ENCODE measurements around the gene NPIPB12.
"Not testable (repeated sequence)": the region's sequence is repeated elsewhere in the genome, so short reads cannot be mapped to it uniquely, and the experiment has no call there.

Gene NPIPB12

DNA sequence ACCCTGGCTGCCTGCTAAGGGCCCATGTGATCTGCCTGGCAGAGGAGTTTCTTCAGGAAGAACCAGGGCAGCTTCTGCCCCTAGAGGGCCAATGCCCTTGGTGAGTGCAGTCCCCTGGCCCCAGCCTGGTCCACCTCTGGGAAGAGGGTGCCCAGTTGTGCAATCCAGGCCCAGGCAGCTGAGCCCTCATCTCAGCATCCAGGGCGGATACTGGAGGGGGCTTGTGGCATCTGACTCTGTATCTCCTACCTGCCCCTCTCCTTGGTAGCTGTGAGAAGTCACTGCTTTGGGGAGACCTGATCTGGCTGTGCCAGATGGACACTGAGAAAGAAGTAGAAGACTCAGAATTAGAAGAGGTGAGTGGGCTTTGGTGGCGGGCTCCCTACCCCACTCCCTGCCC is 48.5 kb downstream of the NPIPB12 start:
- not testable (repeated sequence) for H3K9ac ChIP-seq (ENCODE audit: low read depth in 1 of 2, low read length in 2 of 2); H3K4me1 ChIP-seq (ENCODE audit: control insufficient read depth in 2 of 2, insufficient read depth in 2 of 2, low read length in 2 of 2); H3K27me3 ChIP-seq (ENCODE audit: control insufficient read depth in 2 of 2, insufficient read depth in 2 of 2, low read length in 2 of 2); H3K27ac ChIP-seq (ENCODE audit: low read depth in 2 of 2, low read length in 2 of 2); H3K4me3 ChIP-seq (ENCODE audit: low read length in 2 of 2); H3K36me3 ChIP-seq (ENCODE audit: control insufficient read depth in 2 of 2, insufficient read depth in 2 of 2, low read length in 2 of 2); H3K9me3 ChIP-seq (ENCODE audit: control insufficient read depth in 2 of 2, low read length in 2 of 2)

DNA sequence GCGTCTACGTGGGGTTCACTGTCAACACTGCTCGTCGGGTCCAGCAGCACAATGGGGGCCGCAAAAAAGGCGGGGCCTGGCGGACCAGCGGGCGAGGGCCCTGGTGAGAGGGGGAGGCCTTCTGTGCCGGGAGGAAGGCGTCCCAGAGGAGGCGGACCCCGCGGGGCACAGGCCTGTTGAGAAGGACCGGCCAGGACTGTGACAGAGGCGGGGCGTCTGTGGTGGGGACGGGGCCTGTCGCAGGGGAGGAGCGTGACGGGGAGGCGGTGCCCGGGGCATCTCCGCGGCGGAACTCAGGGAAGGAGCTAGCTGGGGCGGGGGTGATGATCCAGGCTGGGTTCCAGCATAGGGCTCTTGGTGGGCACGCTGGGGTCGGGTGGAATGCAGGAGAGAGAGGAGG is 51.4 kb downstream of the NPIPB12 start:
- H3K4me3 ChIP-seq (ENCODE audit: low read length in 2 of 2); H3K27me3 ChIP-seq (ENCODE audit: control insufficient read depth in 2 of 2, insufficient read depth in 2 of 2, low read length in 2 of 2); H3K4me1 ChIP-seq (ENCODE audit: control insufficient read depth in 2 of 2, insufficient read depth in 2 of 2, low read length in 2 of 2); H3K9ac ChIP-seq (ENCODE audit: low read depth in 1 of 2, low read length in 2 of 2); H3K27ac ChIP-seq (ENCODE audit: low read depth in 2 of 2, low read length in 2 of 2); H3K36me3 ChIP-seq (ENCODE audit: control insufficient read depth in 2 of 2, insufficient read depth in 2 of 2, low read length in 2 of 2); H3K9me3 ChIP-seq (ENCODE audit: control insufficient read depth in 2 of 2, low read length in 2 of 2): not testable (repeated sequence)

DNA sequence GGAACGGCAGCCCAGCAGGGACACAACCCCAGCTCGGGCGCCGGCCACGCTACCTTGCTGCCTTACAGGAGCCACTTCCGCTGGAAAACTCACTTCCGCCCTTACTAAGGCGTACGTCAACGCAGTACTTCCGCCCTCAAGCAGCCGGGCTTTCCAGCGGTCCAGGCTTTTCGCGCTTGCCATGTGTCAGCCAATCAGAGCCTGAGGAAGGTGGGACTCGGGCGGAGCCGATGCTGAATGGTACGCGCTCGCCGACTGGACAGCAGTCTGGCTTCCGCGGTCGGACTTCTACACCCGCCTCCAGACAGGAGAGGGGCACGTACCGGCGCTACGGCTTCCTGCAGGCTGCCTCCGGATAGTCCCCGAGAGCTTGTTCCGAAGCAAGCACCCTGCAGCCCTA is 51.9 kb downstream of the NPIPB12 start, which contains the start of the genes BOLA2 and SLX1B:
TSS of gene BOLA2 (minus strand) at position 83 of the 400 bp plus-strand sequence. CDS start 98 bp downstream, outside the sequence.
TSS of gene SLX1B (plus strand) at position 265 of the 400 bp plus-strand sequence.
- not testable (repeated sequence) for H3K4me1 ChIP-seq (ENCODE audit: control insufficient read depth in 2 of 2, insufficient read depth in 2 of 2, low read length in 2 of 2); H3K9ac ChIP-seq (ENCODE audit: low read depth in 1 of 2, low read length in 2 of 2); H3K4me3 ChIP-seq (ENCODE audit: low read length in 2 of 2); H3K36me3 ChIP-seq (ENCODE audit: control insufficient read depth in 2 of 2, insufficient read depth in 2 of 2, low read length in 2 of 2); H3K27me3 ChIP-seq (ENCODE audit: control insufficient read depth in 2 of 2, insufficient read depth in 2 of 2, low read length in 2 of 2); H3K9me3 ChIP-seq (ENCODE audit: control insufficient read depth in 2 of 2, low read length in 2 of 2); H3K27ac ChIP-seq (ENCODE audit: low read depth in 2 of 2, low read length in 2 of 2)

DNA sequence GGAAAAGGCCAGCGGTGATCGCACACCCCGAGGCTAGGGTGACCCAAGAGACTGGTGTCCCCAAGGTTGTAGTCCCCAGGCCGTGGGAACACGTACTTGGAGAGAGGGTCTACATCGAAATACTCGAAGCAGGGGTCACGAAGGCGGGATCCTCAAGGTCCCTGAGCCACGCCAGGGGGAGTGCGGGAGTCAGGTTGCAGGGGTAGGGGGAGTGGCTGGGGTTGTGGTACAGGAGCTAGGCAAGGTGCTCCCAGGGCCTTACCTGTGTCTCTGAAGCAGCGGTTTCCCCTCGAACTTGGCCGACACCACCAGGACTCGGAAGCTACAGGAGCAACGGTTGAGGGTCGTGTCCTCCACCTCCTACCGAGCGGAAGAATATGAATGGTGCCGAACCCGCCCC is 52.5 kb downstream of the NPIPB12 start:
- H3K9me3 ChIP-seq (ENCODE audit: control insufficient read depth in 2 of 2, low read length in 2 of 2); H3K9ac ChIP-seq (ENCODE audit: low read depth in 1 of 2, low read length in 2 of 2); H3K27ac ChIP-seq (ENCODE audit: low read depth in 2 of 2, low read length in 2 of 2); H3K27me3 ChIP-seq (ENCODE audit: control insufficient read depth in 2 of 2, insufficient read depth in 2 of 2, low read length in 2 of 2); H3K4me3 ChIP-seq (ENCODE audit: low read length in 2 of 2); H3K4me1 ChIP-seq (ENCODE audit: control insufficient read depth in 2 of 2, insufficient read depth in 2 of 2, low read length in 2 of 2); H3K36me3 ChIP-seq (ENCODE audit: control insufficient read depth in 2 of 2, insufficient read depth in 2 of 2, low read length in 2 of 2): not testable (repeated sequence)

Measured in mucosa of rectum (tissue), 2 donors.